T47D (cell line): ENCODE data around the gene KLHL5.
"Not testable (repeated sequence)": the region's sequence is repeated elsewhere in the genome, so short reads cannot be mapped to it uniquely, and the experiment has no call there.

Source experiments
- DNase-seq, 2 experiments: peaks; one replicate each; pipeline versions ENCODE4 v3.0.0 to v3.0.0-alpha.2; 2011 to 2012; ENCODE audit warnings: low read depth in 1 of 2, low spot score in 1 of 2
- JUND ChIP-seq: IDR thresholded peaks from 2 replicates; pipeline ENCODE4 v1.6.1; 2012; ENCODE audit warnings: low read depth
- in situ Hi-C: cut with HindIII; loops from 2 replicates; pipeline ENCODE4 v1.10.0; 2016; ENCODE audit warnings: low sequenced_read_pairs, low pct_unique_long_range_greater_than_20kb

KLHL5 gene

GRCh38 chr4:39126256-39127095 lies 64.4 kb downstream of the KLHL5 start:
- TF ChIP-seq JUND: no peak
- in situ Hi-C loops: no loop called here
- no peak for DNase-seq

- no peak for TF ChIP-seq JUND
- DNase-seq: no peak
- in situ Hi-C loops: no loop called here
Observed at GRCh38 chr4:39133623-39134022, 71.6 kb downstream of the KLHL5 start.

- TF ChIP-seq JUND: no peak
- in situ Hi-C loops: no loop called here
- no peak for DNase-seq
Observed at GRCh38 chr4:39134683-39135306, 72.8 kb downstream of the KLHL5 start.

DNA sequence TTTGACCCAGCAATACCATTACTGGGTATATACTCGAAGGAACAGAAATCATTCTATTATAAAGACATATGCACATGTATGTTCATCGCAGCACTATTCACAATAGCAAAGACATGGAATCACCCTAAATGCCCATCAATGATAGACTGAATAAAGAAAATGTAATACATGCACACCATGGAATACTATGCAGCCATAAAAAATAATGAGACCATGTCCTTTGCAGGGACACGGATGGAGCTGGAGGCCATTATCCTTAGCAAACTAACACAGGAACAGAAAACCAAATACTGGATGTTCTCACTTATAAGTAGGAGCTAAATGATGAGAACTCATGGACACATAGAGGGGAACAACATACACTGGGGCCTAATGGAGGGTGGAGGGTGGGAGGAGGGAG lies 76.2 kb downstream of the KLHL5 start:
- DNase-seq, in situ Hi-C loops: not testable (repeated sequence)

DNA sequence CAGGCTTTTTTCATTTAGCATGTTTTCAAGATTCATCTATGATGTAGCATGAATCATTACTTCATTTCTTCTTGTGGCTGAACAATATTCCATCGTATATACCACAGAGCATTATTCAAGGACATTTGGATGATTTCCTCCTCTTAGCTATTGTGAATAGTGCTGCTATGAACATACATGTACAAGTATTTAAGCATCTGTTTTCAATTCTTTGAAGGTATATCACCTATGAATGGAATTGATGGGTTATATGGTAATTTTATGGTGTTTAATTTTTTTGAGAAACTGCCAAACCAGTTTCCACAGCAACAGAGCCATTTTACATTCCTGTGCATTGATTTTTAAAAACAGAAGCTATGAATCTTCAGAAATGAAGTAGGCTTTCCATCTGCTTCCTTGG lies 84.2 kb downstream of the KLHL5 start:
- in situ Hi-C loops: no loop called here
- TF ChIP-seq JUND: no peak
- no peak for DNase-seq

DNA sequence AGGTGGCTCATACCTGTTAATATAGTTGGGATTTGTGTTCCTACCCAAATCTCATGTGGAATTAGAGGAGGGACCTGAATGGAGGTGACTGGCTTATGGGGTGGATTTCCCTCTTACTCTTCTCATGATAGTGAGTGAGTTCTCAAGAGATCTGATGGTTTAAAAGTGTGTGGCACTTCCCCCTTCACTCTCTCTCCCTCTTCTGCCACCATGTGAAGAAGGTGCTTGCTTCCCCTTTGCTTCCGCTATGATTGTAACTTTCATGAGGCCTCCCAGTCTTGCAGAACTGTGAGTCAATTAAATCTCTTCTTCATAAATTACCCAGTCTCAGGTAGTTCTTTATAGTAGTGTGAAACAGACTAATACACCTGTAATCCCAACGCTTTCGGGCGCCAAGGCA lies 92.0 kb downstream of the KLHL5 start:
- no peak for DNase-seq
- in situ Hi-C loops: no loop called here
- no peak for TF ChIP-seq JUND

- in situ Hi-C loops: no loop called here
- no peak for TF ChIP-seq JUND
- DNase-seq: no peak
Observed at GRCh38 chr4:39157520-39157919, 95.5 kb downstream of the KLHL5 start.

DNA sequence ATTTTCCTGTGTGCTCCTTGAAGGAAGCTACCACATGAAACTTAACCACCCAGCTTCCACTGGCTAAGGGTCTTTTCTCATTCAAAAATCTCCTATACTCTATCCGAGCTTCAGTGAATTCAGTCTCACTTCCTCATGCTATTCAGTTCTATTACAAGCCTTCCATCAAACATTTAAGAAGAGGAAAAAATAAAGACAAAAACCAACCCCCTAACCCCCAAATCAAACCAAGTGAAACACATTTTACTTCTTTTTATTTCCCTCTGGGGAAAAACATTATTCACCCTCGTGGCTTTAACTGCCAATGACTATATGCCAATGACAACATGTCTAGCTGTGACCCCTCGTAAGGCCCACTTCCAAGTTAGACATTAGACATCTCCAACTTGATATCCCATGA lies 104.1 kb downstream of the KLHL5 start:
- no peak for TF ChIP-seq JUND
- in situ Hi-C loops: no loop called here
- no peak for DNase-seq

DNA sequence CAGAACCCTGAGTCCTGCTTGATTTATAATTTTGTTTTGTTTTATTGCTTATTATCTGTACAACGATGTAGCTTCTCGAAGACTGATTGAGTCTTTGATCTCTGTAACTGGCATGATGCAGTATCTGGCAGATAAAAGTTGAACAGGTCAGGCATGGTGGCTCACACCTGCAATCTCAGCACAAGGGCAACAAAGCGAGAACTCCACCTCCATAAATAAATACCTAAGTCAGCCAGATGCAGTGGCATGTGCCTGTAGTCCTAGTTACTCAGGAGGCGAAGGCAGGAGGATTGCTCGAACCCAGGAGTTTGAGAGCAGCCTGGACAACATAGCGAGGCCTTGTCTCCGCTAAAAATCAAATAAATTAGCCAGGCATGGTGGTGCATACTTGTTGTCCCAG lies 104.6 kb downstream of the KLHL5 start:
- in situ Hi-C loops: no loop called here
- DNase-seq: no peak
- no peak for TF ChIP-seq JUND

DNA sequence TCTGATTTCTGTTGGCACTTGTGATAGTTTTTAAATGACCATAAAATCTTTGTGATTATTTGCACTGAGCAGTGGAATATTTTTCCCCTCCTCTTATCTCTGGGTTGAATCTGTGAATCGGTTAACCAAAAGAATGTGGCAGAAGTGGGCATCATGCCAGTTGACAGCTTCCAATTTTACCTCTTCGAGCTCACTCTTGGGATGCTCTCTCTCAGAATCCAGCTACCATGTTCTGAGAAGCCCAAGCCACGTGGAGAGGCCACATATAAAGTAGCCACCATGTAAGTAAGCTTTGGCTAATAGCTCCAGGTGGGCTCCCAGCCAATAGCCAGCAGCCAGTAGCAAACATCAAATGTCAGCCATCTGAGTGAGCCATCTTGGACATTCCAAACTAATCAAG lies 107.4 kb downstream of the KLHL5 start:
- no peak for TF ChIP-seq JUND
- peak in 1 of 2 experiments; percentile 67 for DNase-seq
- in situ Hi-C loops: no loop called here

DNA sequence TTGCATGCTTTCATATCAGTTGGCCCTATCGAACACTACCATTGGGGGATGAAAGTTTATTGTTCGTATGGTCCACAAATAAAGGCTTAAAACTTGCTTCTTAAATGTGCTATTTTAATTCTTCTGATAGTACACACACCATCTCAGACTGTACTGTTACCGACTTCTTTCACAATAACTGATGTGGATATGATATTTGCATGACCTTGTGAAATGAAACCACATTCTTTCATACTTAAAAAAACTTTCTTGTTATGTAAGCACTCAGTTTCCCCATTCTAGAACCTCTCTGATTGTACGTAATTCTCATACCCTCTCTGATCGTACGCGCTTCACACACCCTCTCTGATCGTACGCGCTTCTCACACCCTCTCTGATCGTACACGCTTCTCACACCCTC lies 108.3 kb downstream of the KLHL5 start:
- DNase-seq: no peak
- TF ChIP-seq JUND: no peak
- in situ Hi-C loops: no loop called here
